HG02938 (cell line): ENCODE data around the gene NXNL2.

ENCODE experiments used
- ATAC-seq: cut with Tn5 transposase; IDR thresholded peaks from one replicate; pipeline ENCODE4 v1.9.1; 2021; ENCODE audit warnings: mild to moderate bottlenecking, moderate library complexity; ENCODE audit not compliant: unreplicated experiment

The NXNL2 gene

DNA sequence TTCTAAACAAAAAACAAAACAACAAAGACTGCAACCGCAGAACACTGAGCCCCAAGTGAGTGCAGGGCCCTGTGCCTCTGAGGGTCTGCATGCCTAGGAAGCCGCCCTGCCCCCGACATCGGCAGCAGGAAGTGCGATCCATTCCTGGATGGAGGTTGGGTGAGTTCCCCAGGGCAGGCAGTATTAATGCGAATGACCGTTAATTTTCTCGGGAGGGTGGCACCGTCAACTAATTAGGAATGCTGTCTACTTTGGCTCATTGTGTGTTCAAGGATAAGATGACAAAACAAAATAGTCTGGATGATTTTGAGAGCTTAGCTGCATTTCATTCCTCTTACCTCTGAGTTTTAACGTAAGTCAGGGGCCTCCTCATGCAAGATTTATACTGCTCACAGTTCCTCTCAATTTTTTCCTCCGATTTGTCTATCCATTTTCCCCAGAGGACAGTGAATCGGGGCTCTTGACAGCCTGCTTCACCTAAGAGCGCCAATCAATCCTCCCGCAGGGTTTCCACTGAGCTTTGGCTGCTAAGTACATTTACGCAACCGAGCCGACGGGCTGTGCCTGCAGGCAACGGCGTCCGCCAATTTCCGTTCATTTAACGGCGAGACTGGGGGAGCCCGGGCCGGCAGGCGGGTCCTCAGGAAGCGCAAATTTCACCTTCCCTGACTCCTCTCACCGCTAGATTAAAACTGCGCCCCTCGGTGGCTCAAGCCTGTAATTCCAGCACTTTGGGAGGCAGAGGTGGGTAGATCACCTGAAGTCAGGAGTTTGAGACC, 2.9 kb upstream of the NXNL2 start:
- no peak for ATAC-seq

DNA sequence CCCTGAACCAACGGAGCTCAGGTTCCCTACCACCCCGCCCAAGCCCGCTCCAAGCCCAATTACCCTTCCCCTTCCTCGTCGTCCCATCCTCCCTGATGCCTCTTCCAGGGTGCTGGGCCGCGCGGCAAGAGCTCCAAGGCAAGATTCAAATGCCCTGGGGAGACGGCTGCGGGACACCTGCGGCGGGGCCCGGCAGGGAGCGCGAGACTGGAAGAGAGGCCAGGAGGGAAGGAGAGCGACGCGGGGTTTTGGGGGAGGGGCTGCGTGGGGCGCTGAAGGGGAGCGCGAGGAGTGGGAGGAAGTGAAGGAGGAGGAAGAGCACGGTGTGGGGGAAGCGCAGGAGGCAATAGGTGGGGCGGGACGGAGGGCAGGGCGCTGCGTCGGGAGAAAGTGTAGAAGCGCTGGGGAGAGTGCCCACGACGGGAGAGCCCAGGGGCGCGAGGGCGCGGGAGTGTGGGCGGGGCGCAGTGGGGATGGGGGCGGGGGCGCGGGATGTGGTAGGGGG, 975 bp upstream of the NXNL2 start:
- no peak for ATAC-seq

DNA sequence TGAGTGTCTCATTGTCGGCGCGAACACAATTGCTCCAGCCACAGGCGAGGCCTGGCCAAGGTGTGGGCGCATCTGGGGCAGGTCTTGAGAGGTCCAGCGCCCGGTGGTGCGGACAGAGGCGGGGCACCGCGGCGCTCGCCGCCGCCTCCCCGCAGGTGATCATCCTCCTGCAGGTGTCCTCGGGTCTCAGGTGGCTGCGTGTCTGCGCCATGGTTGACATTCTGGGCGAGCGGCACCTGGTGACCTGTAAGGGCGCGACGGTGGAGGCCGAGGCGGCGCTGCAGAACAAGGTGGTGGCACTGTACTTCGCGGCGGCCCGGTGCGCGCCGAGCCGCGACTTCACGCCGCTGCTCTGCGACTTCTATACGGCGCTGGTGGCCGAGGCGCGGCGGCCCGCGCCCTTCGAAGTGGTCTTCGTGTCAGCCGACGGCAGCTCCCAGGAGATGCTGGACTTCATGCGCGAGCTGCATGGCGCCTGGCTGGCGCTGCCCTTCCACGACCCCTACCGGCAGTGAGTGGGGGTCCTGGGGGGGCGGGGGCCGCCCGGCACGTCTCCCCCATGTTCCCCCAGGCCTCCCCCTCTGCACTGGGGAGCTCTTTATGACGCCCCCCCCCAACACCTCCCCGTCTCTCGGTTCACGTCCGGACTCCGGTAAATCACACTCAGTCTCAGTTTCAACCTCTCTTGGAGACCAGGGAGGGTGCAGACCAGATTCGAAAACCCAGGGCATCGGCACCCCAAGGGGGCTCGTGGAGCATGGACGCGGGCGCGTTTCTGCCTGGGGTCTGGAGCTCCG, 446 bp downstream of the NXNL2 start:
- no peak for ATAC-seq

DNA sequence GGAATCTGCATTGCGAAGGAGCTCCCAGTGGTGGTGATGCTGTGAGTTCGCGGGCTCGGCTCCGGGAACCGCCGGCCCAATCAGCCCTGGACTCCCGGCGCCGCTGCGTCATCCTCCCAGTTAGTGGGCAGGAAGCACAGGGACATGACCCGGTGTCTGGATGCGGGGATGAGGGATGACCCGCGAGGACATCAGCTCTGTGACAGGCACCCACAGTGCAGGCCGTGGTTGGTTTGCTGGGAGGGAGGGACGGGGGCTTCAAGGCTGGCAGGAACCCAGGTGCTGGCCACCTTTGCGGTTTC, 996 bp downstream of the NXNL2 start:
- ATAC-seq: no peak

DNA sequence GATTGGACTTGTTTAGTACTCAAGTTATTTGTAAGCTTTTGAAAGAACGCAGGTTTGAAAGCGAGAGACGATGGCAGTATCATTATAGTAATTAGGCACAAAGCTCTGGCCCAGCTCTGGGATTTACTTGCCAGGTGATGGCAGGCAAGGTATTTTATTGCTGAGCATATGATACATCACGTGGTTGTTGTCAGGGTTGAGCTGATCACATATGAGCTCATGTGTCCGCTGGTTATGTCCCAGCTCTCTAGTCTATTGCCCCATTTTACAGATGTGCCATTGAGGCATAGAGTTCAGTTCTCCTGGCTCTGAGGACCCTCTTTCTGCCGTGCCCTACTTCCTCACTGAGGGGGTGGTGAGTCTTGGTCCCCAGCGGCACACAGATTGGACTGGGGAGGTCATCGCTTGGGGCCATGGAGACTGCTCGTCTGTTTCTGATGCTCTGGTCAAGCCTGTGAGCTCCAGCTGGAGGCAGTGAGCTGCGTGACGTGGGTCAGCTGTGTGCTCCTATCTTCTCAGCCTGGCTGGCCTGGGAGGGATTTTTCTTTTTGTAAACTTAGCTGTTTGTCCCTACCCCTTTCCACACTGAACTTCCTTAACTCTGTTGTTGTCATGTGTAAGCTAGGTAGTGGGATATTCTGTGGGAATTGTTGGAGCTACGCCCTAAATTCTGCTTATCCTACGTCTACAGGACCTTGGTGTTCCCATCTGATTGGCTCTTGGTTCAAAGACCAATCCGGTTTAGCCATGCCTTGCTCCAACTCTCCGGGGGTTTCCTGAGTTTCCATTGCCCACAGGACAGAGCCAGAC, 2.2 kb downstream of the NXNL2 start:
- ATAC-seq: no peak

DNA sequence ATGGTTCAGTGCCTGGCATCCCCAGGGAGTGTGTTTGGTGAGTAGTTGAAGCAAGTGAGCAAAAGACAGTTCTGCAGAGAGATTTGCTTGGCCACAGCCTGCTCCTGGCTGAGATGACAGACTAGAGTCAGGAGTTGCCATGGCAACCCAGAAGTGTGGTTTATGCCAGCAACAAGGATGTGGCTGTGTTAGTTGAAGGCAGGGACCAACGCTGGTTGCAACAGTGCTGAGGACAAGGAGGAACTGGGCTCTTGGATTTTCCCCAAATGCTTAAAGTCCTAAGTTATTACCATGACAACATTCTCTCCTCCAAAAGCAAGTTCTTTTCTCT, 2.7 kb downstream of the NXNL2 start:
- no peak for ATAC-seq

DNA sequence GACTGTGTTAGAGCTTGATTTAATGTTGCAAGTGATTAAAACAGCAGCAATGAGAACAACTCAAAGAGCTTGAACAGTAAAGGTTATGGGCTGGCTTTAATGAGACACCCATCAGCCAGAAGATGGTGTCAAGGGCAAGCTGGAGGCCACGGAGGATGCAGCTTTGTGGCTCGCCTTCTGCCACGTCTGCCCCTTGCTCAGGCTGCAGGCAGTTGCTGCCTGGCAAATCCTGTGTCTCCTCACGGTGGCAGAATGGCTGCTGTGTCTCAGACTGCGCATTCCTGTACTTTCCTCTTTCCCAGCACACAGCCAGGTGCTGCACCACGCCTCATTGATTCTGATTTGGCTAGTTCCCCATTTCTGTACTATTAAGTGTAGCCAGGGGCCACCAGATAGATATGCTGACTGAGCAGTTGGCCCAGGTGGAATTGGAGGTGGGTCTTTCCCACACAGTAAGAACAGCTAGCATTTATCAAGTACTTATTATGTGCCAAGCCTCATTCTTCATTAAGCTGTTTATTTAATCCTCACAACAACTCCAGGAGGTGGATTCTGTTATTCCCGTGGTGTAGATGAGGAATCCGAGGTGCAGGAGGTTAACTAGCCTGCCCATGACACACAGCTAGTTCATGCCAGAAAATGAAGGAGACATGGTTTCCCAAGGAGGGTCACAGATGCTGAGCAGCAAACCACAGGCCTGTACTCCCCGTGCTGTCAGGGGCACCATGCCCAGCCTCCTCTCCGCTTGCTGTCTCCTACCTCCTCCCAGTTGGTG, 3.5 kb downstream of the NXNL2 start:
- ATAC-seq: no peak

DNA sequence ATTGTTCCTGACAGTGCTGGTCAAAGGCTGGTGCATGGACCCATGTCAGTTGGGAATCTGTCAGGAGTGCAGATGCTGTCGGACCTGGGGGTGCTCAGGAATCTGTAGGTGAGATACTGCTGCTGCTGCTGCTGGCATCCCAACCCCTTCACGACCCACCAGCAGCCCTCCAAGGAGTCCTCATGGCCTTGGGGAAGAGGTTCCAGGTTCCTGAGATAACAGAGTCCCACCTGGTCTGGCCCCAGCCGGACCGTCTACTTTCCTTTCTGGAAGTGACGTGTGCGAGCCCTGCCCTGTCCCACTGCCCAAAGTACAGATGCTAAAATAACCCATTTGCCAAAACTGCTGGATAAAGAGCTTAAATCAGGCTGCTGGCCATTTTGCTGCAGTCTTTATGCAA, 4.3 kb downstream of the NXNL2 start:
- ATAC-seq: no peak

DNA sequence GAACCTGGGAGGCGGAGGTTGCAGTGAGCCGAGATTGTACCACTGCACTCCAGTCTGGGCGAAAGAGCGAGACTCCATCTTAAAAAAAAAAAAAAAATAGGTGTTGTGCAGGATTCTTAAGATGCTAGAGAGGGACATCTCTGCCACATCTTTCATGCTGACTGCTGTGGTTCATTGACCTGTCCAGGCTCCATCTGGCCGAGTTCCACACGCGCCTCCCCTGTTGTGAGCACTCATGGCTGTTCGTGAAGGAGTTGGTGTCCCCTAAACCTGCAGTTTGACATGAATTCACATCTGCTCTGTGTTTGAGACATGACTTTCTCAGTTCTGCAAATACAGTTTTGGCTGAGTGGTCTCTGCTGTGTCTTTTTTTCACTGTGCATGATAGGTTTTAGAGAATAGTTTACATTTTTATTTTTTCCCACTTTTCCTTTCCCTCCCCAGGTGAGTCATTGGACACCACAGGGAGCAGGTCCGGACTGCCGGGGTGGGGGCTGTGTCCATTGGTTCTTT, 5.3 kb downstream of the NXNL2 start:
- no peak for ATAC-seq

DNA sequence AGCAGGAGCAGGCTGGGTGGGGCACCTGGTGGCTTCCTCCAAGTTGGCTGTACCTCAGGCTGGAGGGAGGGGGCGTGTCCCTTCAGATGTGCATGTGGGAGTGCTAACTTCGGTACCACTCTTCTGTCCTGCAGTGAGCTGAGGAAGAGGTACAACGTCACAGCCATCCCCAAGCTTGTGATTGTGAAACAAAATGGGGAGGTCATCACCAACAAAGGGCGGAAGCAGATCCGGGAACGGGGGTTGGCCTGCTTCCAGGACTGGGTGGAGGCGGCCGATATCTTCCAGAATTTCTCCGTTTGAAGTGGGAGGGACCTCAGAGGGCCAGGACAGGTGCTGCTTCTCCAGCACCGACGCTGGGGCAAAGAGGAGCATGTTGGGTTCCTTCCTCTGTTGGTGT, 9.3 kb downstream of the NXNL2 start:
- no peak for ATAC-seq

DNA sequence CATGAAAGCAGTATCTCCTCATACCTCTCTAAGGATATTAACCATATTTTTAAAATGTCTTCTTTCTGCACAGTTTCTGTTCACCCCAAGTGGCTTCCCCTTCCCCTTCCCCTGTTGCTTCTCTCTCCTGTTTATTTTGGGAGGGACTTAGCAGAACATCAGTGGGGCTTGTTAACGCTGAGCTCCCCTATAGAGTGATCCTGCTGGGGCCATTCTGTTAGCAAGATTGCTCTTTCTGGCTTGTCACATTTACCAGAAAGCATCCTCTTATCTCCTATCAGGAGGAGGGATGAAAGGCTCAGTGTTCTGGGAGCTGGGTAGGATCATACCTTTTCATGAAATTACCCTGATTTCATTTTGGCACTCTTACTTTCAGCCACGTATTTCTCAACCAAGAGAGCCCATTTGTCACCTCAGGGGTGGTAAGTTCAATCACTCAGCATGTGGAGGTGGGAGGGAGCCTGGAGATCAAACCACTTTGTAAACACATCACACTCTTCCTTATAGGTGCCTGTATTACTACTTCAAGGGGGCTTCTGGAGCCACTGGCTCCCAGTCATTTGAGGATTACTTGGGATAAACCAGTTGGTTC, 16.7 kb downstream of the NXNL2 start:
- ATAC-seq: no peak

DNA sequence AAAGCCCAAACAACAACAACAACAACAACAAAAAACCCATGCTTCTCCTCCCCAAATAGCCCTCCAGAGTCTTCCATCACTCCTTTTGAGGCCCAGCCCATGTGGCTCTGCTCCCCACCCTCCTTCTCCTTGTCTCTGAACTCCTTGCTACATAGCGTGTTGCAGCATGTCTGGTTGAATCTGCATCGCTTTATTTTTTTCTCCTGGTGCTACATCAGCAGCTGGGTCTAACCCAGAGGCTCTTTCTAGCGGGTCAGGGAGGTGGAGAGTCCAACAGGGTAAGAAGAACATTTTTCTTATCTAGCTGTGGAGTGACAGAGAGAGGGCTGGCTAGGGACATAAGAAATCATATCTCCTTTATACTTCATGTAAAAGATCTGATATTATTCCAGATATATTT, 18.4 kb downstream of the NXNL2 start:
- no peak for ATAC-seq

DNA sequence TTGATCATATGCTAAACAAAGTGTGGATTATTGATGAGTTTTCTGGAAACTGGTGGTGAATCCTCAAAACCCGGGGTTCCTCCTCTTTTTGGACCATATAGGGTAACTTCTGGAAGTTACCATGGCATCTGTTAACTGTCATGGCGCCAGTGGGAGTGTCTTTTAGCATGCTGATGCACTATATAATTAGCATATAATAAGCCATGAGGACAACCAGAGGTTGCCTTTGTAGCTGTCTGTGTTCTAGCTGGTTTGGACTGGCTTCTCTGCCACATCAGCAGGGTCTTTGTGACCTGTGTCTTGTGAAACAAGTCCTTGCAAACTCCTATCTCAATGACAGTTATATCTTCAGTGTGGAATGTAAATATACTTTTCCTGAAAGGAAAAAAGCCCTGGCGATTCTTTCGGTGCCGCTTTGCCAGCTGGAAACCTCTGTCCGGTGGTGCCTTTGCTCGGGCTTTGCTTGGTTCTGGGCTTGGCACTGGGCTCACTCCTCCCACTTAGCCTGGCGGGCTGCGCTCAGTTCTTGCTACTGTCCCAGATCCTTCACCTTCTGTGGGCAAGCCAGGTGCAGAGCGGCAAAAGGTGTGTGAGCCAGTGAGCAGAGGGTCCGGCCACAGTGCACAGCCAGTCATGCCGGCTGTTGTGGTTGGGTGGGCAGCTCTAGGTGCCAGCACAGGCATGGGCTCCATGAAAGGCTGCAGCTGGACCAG, 20.4 kb downstream of the NXNL2 start:
- no peak for ATAC-seq

DNA sequence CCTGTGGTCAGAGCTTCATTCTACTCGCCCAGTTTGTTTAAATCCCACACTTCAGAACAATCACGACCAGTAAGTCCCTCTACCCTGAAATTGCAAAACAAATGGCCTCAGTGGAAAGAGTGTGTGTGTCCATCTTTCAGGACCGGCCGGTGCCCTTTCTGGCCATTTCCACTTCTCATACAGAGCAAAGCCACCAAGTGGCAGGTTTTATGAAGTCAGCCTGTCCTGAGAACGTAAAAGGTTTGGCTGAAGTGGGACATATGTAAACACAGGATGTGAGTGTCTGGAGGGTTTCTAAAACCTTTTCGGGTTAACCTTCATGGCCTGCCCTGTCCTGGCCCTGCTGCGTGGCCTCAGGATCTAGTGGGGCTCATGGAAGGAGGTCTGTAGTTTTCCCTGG, 24.7 kb downstream of the NXNL2 start:
- ATAC-seq: no peak

DNA sequence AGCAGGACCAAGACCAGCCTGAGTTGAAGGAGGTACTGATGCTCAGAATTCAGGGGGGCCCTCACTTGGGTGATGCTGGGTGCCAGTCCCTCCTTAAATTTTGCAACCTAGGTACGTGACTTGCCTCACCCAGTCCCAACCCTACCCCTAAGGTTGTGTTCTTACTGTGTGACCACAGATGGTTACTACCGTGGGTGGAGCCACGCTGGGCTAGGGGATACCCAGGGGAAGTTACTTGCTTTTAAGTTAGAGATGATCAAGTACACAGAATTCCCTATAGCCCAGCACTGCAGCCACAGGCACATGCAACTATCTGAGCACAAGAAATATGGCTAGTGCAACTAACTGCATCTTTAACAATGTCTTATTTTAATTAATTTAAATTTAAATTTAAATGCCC, 32.9 kb downstream of the NXNL2 start:
- no peak for ATAC-seq

DNA sequence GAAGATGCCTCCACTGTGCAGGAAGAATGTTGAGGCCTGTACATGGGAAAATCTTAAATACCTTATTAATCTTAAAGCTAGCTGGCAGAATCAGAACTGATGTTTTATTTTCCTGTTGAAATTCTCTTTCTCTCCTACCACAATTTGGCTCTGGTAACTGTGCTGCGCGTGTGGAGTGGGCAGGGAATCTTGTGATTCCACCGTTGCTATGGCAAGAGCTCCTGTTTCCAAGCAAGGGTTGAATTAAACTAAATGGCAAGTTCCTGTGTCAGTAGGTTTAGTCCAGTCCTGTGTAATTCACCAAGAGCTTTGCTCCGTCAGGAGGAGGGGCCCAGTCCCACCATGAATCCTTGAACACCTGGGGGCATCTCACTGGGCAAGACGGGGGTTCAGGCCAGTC, 36.4 kb downstream of the NXNL2 start:
- ATAC-seq: no peak

DNA sequence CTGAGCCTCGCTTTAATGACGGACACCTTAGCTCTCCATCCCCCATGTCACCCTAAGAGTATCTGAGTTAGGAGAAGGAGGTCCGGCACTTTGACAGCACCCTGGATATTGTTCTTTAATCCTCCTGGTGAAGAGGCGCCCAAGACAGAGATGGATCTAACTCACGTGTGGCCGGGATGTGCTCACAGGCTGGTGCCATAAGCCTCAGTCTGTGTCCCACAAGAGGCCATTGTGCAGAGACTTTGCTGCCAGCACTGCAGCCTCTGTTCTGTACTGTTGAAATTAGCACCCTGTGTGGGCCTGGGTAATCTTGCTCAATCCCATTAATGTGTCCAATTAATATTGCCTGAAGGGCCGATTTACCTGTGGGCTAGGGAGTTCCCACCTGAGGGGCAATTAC, 37.7 kb downstream of the NXNL2 start:
- ATAC-seq: no peak

DNA sequence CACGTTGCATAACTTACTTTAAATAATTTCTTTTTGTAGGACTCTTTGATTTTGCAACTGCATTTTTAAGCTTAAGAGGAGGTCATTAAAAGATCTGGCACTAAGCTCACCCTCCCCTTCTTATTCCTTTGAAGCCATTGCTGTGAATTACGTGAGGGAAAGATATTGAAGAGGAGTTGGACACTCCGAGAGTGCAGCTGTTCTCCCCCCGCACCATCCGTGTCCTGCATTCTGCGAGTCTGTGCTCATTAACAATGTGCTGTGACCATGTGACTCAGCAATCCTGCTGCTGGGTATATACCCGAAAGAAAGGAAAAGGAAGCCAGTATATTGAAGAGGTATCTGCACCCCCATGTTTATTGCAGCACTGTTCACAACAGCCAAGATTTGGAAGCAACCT, 40.0 kb downstream of the NXNL2 start:
- no peak for ATAC-seq

DNA sequence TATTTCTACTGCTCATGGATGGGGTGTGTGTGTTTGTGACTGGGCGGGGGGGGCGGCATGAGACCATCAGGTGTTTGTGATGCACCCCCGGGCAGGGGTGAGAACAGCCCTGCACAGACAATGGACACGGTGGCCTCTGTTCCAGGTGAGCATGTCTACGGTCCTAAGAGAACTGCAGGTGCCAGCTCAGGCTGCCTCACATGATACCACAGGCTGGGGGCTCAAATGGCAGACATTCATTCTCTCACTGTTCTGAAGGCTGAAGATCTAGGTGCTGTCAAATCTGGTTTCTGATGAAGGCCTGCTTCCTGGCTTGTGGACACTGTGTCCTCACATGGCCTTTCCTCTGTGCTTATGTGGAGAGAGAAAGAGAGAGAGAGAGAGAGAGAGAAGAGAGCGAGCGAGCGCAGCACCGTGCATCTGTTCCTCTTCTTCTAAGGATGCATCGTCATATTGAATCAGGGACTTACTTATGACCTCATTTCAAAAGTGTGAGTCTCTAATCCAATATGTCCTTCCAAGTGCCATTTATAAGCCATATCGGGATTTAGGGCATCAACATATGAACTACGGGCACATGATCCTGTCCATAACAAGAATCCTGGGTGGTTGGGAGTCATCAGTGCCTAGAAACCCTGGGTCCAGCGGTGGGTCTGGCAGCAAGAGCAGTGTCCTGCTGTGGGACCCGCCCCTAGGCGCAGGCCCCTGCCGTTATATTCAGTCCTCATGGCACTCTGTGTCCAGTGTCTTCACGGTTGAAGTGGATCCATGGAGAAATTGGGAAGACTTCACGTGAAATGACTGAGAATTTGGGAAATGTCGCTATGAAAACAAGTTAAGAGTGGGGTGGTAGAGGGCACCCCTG, 42.5 kb downstream of the NXNL2 start:
- ATAC-seq: no peak
